ENCODE results near the gene ARL14. TPM values are rescaled to one million over a fixed set of nuclear protein-coding genes. Genes with fewer than 3 reads are reported as not detected.

ARL14 gene
- total RNA-seq, 2 donors from 2014 or later = 2.3 to 8.8 TPM

DNA sequence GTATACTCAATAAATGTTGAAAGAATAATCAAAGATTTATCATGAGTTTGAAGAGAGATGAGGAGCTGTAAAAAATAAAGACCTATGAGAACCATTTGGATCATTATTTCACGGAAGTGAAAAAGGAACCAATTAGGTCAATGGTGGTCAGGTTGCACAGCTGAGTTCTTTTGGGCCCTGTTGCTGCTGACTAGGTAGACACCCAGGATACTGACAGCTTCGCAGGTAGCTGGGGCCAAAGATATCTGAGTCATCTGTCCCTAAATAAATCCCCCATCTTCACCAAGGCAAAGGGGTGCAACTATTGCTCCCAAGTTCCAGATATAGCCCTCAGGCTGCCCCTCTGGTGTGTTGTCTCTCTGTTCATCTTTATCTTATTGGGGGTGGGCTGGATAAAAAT lies 5.0 kb upstream of the ARL14 start:
- WGBS, 2 donors = 91 to 99% methylated on average over 2 of the region's 2 CpGs
- ATAC-seq (no peak), DNase-seq (no peak)
- H3K4me3 ChIP-seq = no peak overlapping the region
- peak overlapping the region in 1 of 4 donors; percentile 81 for H3K27ac ChIP-seq
- intact Hi-C loops (cut with DNase I) = no loop called here
- H3K27me3 ChIP-seq = no peaks in the 10 kb centered on the region
- TF ChIP-seq POLR2A (IDR thresholded peaks at IDR 0.05) = no peak
- TF ChIP-seq, protein P1, sequence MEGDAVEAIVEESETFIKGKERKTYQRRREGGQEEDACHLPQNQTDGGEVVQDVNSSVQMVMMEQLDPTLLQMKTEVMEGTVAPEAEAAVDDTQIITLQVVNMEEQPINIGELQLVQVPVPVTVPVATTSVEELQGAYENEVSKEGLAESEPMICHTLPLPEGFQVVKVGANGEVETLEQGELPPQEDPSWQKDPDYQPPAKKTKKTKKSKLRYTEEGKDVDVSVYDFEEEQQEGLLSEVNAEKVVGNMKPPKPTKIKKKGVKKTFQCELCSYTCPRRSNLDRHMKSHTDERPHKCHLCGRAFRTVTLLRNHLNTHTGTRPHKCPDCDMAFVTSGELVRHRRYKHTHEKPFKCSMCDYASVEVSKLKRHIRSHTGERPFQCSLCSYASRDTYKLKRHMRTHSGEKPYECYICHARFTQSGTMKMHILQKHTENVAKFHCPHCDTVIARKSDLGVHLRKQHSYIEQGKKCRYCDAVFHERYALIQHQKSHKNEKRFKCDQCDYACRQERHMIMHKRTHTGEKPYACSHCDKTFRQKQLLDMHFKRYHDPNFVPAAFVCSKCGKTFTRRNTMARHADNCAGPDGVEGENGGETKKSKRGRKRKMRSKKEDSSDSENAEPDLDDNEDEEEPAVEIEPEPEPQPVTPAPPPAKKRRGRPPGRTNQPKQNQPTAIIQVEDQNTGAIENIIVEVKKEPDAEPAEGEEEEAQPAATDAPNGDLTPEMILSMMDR (IDR thresholded peaks at IDR 0.05) = no peak
- no peaks in the 10 kb centered on the region for H3K36me3 ChIP-seq (replicated peaks in 1 of 2; ENCODE audit: insufficient read depth in 1 of 2, low read depth in 2 of 2)
- peaks cover 42% of the 10 kb centered on the region for H3K4me1 ChIP-seq
- H3K9me3 ChIP-seq = no peaks in the 10 kb centered on the region

DNA sequence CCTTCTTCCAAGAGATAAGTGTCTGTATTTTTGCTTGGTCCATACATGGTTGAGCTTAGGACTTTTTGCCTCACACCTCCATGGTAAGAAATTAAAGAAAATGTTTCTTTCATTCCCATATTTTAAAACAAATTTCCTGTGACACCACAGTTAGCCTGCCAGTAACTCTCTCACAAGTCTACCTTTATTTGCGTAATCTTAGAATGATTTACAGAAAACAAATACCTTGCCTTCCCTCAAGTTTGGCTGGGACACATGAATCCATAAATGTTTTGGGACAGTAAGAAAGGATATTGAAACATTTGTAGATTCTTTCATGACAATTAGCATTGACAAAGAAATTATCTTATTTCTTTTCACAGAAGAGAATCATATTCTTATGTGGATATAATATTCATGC lies 3.8 kb upstream of the ARL14 start:
- H3K27ac ChIP-seq = peak overlapping the region in 3 of 4 donors; percentile 43 to 81 (median 60)
- ATAC-seq (peak; percentile 49), DNase-seq (no peak)
- WGBS, 2 donors = 12 to 26% methylated on average over 1 of the region's 1 CpG
- no peaks in the 10 kb centered on the region for H3K36me3 ChIP-seq (replicated peaks in 1 of 2; ENCODE audit: insufficient read depth in 1 of 2, low read depth in 2 of 2)
- no peak overlapping the region for H3K4me3 ChIP-seq
- TF ChIP-seq, protein P1 (IDR thresholded peaks at IDR 0.05) = no peak
- no peak for TF ChIP-seq POLR2A (IDR thresholded peaks at IDR 0.05)
- no peaks in the 10 kb centered on the region for H3K27me3 ChIP-seq
- intact Hi-C loops (cut with DNase I) = no loop called here
- H3K9me3 ChIP-seq = no peaks in the 10 kb centered on the region
- peaks cover 50% of the 10 kb centered on the region for H3K4me1 ChIP-seq

DNA sequence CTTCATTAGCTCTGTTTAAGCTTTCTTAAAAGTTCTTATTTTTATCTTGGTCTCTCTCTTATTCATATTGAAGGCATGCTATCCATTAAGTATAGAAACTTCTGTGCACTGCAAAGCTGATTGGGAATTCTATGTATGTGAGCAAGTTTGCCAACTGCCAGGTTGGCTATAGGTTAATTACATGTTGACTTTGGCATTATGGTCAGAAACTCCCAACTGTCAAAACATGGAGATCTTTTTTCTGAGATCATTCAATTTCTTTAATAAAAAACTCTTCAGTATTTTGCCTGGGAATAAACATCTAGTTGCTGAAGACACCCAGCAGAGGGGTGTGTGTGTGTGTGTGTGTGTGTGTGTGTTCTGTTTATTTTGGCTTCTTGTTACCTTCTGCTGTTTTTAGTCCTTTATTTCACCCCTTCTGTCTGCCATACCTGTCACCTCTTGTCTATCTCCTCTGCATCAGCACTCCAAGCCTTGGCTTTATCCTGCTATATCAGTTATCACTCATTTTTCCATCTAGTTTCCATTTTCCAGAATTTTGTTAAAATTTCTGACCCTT lies 1.3 kb upstream of the ARL14 start:
- DNase-seq = no peak
- ATAC-seq = no peak
- peak overlapping the region in 2 of 4 donors; percentile 87 to 88 for H3K27ac ChIP-seq

DNA sequence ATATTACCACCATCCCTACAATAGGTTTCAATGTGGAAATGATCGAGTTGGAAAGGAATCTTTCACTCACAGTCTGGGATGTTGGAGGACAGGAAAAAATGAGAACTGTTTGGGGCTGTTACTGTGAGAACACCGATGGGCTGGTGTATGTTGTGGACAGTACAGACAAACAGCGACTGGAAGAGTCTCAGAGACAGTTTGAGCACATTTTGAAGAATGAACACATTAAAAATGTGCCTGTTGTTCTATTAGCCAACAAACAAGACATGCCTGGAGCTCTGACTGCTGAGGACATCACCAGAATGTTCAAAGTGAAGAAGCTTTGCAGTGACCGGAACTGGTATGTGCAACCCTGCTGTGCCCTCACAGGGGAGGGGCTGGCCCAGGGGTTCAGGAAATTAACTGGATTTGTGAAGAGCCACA lies 510 bp downstream of the ARL14 start:
- ATAC-seq (peak; percentile 43), DNase-seq (peak; percentile 25 to 54 (median 38))
- Histone ChIP-seq H3K4me3 (no peak overlapping the region), H3K36me3 (replicated peaks in 1 of 2; ENCODE audit: insufficient read depth in 1 of 2, low read depth in 2 of 2) (no peaks in the 10 kb centered on the region), H3K4me1 (peaks cover 56% of the 10 kb centered on the region), H3K9me3 (no peaks in the 10 kb centered on the region), H3K27ac (peak overlapping the region; percentile 82 to 89 (median 88)), H3K27me3 (no peaks in the 10 kb centered on the region)
- intact Hi-C loops (cut with DNase I) = no loop called here
- TF ChIP-seq, protein P1 (IDR thresholded peaks at IDR 0.05) = no peak
- no peak for TF ChIP-seq POLR2A (IDR thresholded peaks at IDR 0.05)
- WGBS, 2 donors = 59 to 63% methylated on average over 4 of the region's 4 CpGs

More for the DNA sequence above, 1.3 kb upstream of the ARL14 start:
- Histone ChIP-seq H3K36me3 (replicated peaks in 1 of 2; ENCODE audit: insufficient read depth in 1 of 2, low read depth in 2 of 2) (no peaks in the 10 kb centered on the region), H3K4me1 (peaks cover 62% of the 10 kb centered on the region), H3K9me3 (no peaks in the 10 kb centered on the region), H3K4me3 (no peak overlapping the region), H3K27me3 (no peaks in the 10 kb centered on the region)
- TF ChIP-seq, protein P1 (IDR thresholded peaks at IDR 0.05) = no peak
- TF ChIP-seq POLR2A (IDR thresholded peaks at IDR 0.05) = no peak
- intact Hi-C loops (cut with DNase I) = no loop called here

DNA sequence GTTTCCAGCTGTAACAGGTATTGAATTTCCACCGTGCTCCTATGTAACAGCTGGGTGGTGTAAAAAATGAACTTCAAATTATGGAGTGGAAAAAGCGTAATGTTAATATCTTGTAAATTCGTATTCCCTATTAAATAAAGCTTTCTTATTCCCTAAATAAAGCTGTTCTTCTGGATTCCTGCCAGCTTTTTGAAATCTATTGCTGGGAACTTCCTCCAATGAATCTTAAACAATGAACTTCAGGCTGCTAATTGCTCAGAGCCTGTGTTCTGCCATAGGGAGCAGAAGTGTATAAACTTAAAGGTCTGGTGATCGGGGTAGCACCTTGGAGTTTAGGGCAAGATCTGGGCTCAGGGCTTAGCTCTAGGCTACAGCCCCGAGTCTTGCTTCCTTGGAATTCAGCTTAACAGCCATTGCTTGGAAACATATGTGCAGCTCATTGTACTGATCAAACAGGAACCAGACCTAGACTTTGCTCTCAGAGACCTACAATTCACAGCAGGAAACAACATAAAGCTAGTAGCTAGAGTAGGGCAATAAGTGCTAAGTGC lies 1.4 kb downstream of the ARL14 start:
- intact Hi-C loops (cut with DNase I) = no loop called here

More for the DNA sequence above, 1.4 kb downstream of the ARL14 start:
- peak; percentile 62 for ATAC-seq
- Histone ChIP-seq H3K27me3 (no peaks in the 10 kb centered on the region), H3K4me1 (peaks cover 47% of the 10 kb centered on the region), H3K9me3 (no peaks in the 10 kb centered on the region), H3K36me3 (replicated peaks in 1 of 2; ENCODE audit: insufficient read depth in 1 of 2, low read depth in 2 of 2) (no peaks in the 10 kb centered on the region), H3K4me3 (peak overlapping the region in 1 of 2 donors; percentile 6), H3K27ac (peak overlapping the region; percentile 82 to 89 (median 88))
- 24 to 40% methylated on average over 5 of the region's 5 CpGs for WGBS, 2 donors
- peak; percentile 44 to 81 (median 65) for TF ChIP-seq POLR2A (IDR thresholded peaks at IDR 0.05)
- TF ChIP-seq, protein P1 (IDR thresholded peaks at IDR 0.05) = no peak
- DNase-seq = peak; percentile 14 to 35 (median 26)

Measured in body of pancreas (tissue), 4 donors.